H1 (cell line): ENCODE results near the gene TRAF3. TPM values are rescaled to one million over a fixed set of nuclear protein-coding genes. Genes with fewer than 3 reads are reported as not detected.

Experiments used
- CTCF ChIA-PET: fragments of 300-600 bp; sonication (Branson Sonifier 250); formaldehyde crosslinking; loops from one replicate; lab custom pipeline; 2021; ENCODE audit not compliant: partially characterized antibody; lab: Charles Lee
- POLR2A ChIA-PET: fragments of 300-600 bp; sonication (Branson Sonifier 250); formaldehyde crosslinking; loops from one replicate; lab custom pipeline; 2021; ENCODE audit warnings: inconsistent platforms; ENCODE audit not compliant: partially characterized antibody; lab: Charles Lee
- DNase-seq, 2 experiments: peaks; one replicate each; pipeline versions ENCODE4 v3.0.0 to v3.0.0-alpha.2; 2010 to 2022; ENCODE audit warnings: low spot score in 2 of 2, low read depth in 1 of 2, mixed read lengths in 1 of 2
- FAIRE-seq: peaks from 2 replicates; lab custom pipeline; 2011; peaks lifted over from hg19 to GRCh38; lab: Jason Lieb, UNC
- H2AFZ ChIP-seq: 2 replicates; pipeline ENCODE4 v1.8.1; 2012; ENCODE audit warnings: low read length, inconsistent platforms
- H2AK5ac ChIP-seq: 2 replicates; pipeline ENCODE4 v1.6.1; 2013; ENCODE audit warnings: low read depth, low read length
- H2BK120ac ChIP-seq: replicated peaks from 2 replicates; pipeline ENCODE3; 2013; ENCODE audit warnings: low read depth, low read length, inconsistent platforms
- H2BK12ac ChIP-seq: 2 replicates; pipeline ENCODE4 v1.6.1; 2013; ENCODE audit warnings: low read depth, low read length
- H2BK15ac ChIP-seq: 2 replicates; pipeline ENCODE4 v1.6.1; 2013; ENCODE audit warnings: low read length
- H2BK20ac ChIP-seq: 2 replicates; pipeline ENCODE4 v1.6.1; 2013; ENCODE audit warnings: low read length
- H2BK5ac ChIP-seq: 2 replicates; pipeline ENCODE4 v1.6.1; 2013; ENCODE audit warnings: low read depth, low read length
- H3K14ac ChIP-seq: 2 replicates; pipeline ENCODE4 v1.6.1; 2013; ENCODE audit warnings: inconsistent platforms; ENCODE audit not compliant: insufficient read length
- H3K18ac ChIP-seq: 2 replicates; pipeline ENCODE4 v1.6.1; 2013; ENCODE audit warnings: low read length; ENCODE audit errors: extremely low read depth
- H3K23ac ChIP-seq: 2 replicates; pipeline ENCODE4 v1.6.1; 2013; ENCODE audit warnings: inconsistent platforms; ENCODE audit not compliant: insufficient read length
- H3K23me2 ChIP-seq: 2 replicates; pipeline ENCODE4 v1.6.1; 2013; ENCODE audit warnings: low read depth, low read length
- H3K27ac ChIP-seq: 2 replicates; pipeline ENCODE4 v1.6.1; 2011; ENCODE audit warnings: low read depth, low read length, inconsistent platforms
- H3K27me3 ChIP-seq, 4 experiments: replicated peaks in 1 of 4; 1 replicate in 1 of 4; 2 replicates in 3 of 4; pipeline versions ENCODE4 v1.6.1 to v1.8.1; 2011 to 2013; ENCODE audit warnings: low read length in 3 of 4, mild to moderate bottlenecking in 3 of 4, inconsistent platforms in 2 of 4, mixed read lengths in 2 of 4, moderate library complexity in 1 of 4; ENCODE audit not compliant: control insufficient read depth in 3 of 4, insufficient read depth in 3 of 4; ENCODE audit errors: extremely low read depth in 1 of 4
- H3K36me3 ChIP-seq, 4 experiments: 2 replicates each; pipeline versions ENCODE4 v1.6.1 to v1.8.1; 2011 to 2013; ENCODE audit warnings: mild to moderate bottlenecking in 4 of 4, low read length in 3 of 4, moderate library complexity in 2 of 4, control low read depth in 1 of 4, inconsistent platforms in 1 of 4; ENCODE audit not compliant: insufficient read depth in 4 of 4, control insufficient read depth in 2 of 4
- H3K4ac ChIP-seq: replicated peaks from 2 replicates; pipeline ENCODE3; 2013; ENCODE audit warnings: low read length, low read depth, mixed read lengths, inconsistent platforms; ENCODE audit not compliant: insufficient read length
- H3K4me1 ChIP-seq, 4 experiments: replicated peaks in 1 of 4; 1 replicate in 1 of 4; 2 replicates in 3 of 4; pipeline versions ENCODE4 v1.6.1 to v1.8.1; 2011 to 2013; ENCODE audit warnings: low read length in 3 of 4, inconsistent platforms in 2 of 4, mixed read lengths in 1 of 4; ENCODE audit not compliant: insufficient read depth in 4 of 4, control insufficient read depth in 3 of 4
- H3K4me2 ChIP-seq, 2 experiments: 2 replicates each; pipeline versions ENCODE4 v1.6.1 to v1.8.1; 2011 to 2013; ENCODE audit warnings: low read depth in 2 of 2, low read length in 2 of 2, control low read depth in 1 of 2, inconsistent platforms in 1 of 2, mild to moderate bottlenecking in 1 of 2; ENCODE audit not compliant: insufficient read depth in 1 of 2
- H3K4me3 ChIP-seq, 4 experiments: fragments of 200-600, 300-600 bp in 1 of 4; sonication (generic), shearing (Covaris generic), sonication (Bioruptor Twin) in 1 of 4; 2 replicates each; pipeline versions ENCODE4 v1.5.1 to v1.8.1; 2011 to 2016; ENCODE audit warnings: low read length in 4 of 4, low read depth in 3 of 4, control low read depth in 2 of 4, inconsistent platforms in 2 of 4, mild to moderate bottlenecking in 2 of 4, mixed read lengths in 1 of 4, moderate library complexity in 1 of 4; ENCODE audit not compliant: insufficient read depth in 2 of 4; ENCODE audit errors: extremely low read depth in 1 of 4
- H3K56ac ChIP-seq: replicated peaks from 2 replicates; pipeline ENCODE3; 2013; ENCODE audit warnings: low read depth, mild to moderate bottlenecking, mixed read lengths, low read length, inconsistent platforms; ENCODE audit not compliant: insufficient read length
- H3K79me1 ChIP-seq: 2 replicates; pipeline ENCODE4 v1.6.1; 2013; ENCODE audit warnings: low read depth, low read length, control low read depth
- H3K79me2 ChIP-seq, 2 experiments: 2 replicates each; pipeline versions ENCODE4 v1.6.1 to v1.8.1; 2012 to 2013; ENCODE audit warnings: low read length in 2 of 2, mild to moderate bottlenecking in 2 of 2, inconsistent platforms in 1 of 2; ENCODE audit not compliant: insufficient read depth in 2 of 2, control insufficient read depth in 1 of 2
- H3K9ac ChIP-seq, 4 experiments: replicated peaks in 1 of 4; 1 replicate in 1 of 4; 2 replicates in 3 of 4; pipeline versions ENCODE4 v1.6.1 to v1.8.1; 2011 to 2013; ENCODE audit warnings: low read depth in 3 of 4, low read length in 3 of 4, control low read depth in 2 of 4, mild to moderate bottlenecking in 2 of 4, moderate library complexity in 2 of 4, inconsistent platforms in 1 of 4; ENCODE audit errors: extremely low read depth in 1 of 4
- H3K9me3 ChIP-seq, 2 experiments: 2 replicates each; pipeline versions ENCODE4 v1.6.1 to v1.8.1; 2012 to 2013; ENCODE audit warnings: mild to moderate bottlenecking in 2 of 2, moderate library complexity in 2 of 2, control low read depth in 1 of 2, inconsistent platforms in 1 of 2, low read depth in 1 of 2, low read length in 1 of 2, mixed read lengths in 1 of 2; ENCODE audit not compliant: insufficient read depth in 2 of 2
- H4K20me1 ChIP-seq, 2 experiments: replicated peaks in 1 of 2; 2 replicates each; pipeline versions ENCODE3 to v1.8.1; 2011 to 2013; ENCODE audit warnings: inconsistent platforms in 2 of 2, low read length in 2 of 2, mild to moderate bottlenecking in 1 of 2; ENCODE audit not compliant: insufficient read depth in 2 of 2, control insufficient read depth in 1 of 2
- H4K5ac ChIP-seq: 2 replicates; pipeline ENCODE4 v1.6.1; 2013; ENCODE audit warnings: low read length, low read depth, mixed read lengths, inconsistent platforms; ENCODE audit not compliant: insufficient read length
- H4K8ac ChIP-seq: 2 replicates; pipeline ENCODE4 v1.8.0; 2013; ENCODE audit warnings: mild to moderate bottlenecking, moderate library complexity, low read length, inconsistent platforms; ENCODE audit not compliant: insufficient read depth; ENCODE audit errors: extremely low read depth
- H4K91ac ChIP-seq: replicated peaks from 2 replicates; pipeline ENCODE3; 2013; ENCODE audit warnings: low read length, mixed read lengths, inconsistent platforms; ENCODE audit not compliant: insufficient read length
- BACH1 ChIP-seq: IDR thresholded peaks from 2 replicates; pipeline ENCODE4 v1.6.1; 2012; ENCODE audit warnings: low read length, improper control_type of control experiment
- EGR1 ChIP-seq: IDR thresholded peaks from 2 replicates; pipeline ENCODE4 v1.6.1; 2011; ENCODE audit warnings: low read depth, low read length, borderline replicate concordance
- GABPA ChIP-seq: IDR thresholded peaks from 2 replicates; pipeline ENCODE4 v1.6.1; 2011; ENCODE audit warnings: mild to moderate bottlenecking, low read length, moderate library complexity, borderline replicate concordance; ENCODE audit not compliant: insufficient read depth
- GTF2F1 ChIP-seq: IDR thresholded peaks from 2 replicates; pipeline ENCODE4 v1.6.1; 2012; ENCODE audit warnings: low read depth, low read length, improper control_type of control experiment, borderline replicate concordance
- KDM1A ChIP-seq: fragments of 200-600, 300-600 bp; sonication (generic); IDR thresholded peaks from 2 replicates; pipeline ENCODE4 v1.7.1; 2016; ENCODE audit warnings: mild to moderate bottlenecking, low read length, borderline replicate concordance
- POLR2AphosphoS5 ChIP-seq: IDR thresholded peaks from 2 replicates; pipeline ENCODE4 v1.6.1; 2011; ENCODE audit warnings: low read depth, low read length
- SAP30 ChIP-seq: fragments of 300-600 bp; sonication (generic); IDR thresholded peaks from 2 replicates; pipeline ENCODE4 v1.7.1; 2012; ENCODE audit warnings: low read length, moderate library complexity, mild to moderate bottlenecking, inconsistent platforms; ENCODE audit not compliant: insufficient read depth, insufficient replicate concordance
- SRF ChIP-seq: IDR thresholded peaks from 2 replicates; pipeline ENCODE4 v1.6.1; 2011; ENCODE audit warnings: mild to moderate bottlenecking, low read depth, low read length, moderate library complexity
- TAF1 ChIP-seq: IDR thresholded peaks from 2 replicates; pipeline ENCODE4 v1.6.1; 2011; ENCODE audit warnings: mild to moderate bottlenecking, low read depth, low read length
- TBP ChIP-seq: IDR thresholded peaks from 2 replicates; pipeline ENCODE4 v1.6.1; 2011; ENCODE audit warnings: low read depth, low read length, improper control_type of control experiment
- ZNF274 ChIP-seq: IDR thresholded peaks from 2 replicates; pipeline ENCODE4 v1.7.0; 2012; ENCODE audit warnings: low read length, borderline replicate concordance; ENCODE audit errors: extremely low read depth
- whole genome bisulfite sequencing, 2 experiments: shearing (Covaris generic) in 1 of 2; methylation state at CpG; one replicate each; pipeline versions ENCODE4 v1.1.6 to v1.1.7; 2013 to 2015; ENCODE audit warnings: low lambda C conversion rate in 2 of 2, mixed read lengths in 2 of 2, inconsistent platforms in 1 of 2, low coverage in 1 of 2, missing lambda C conversion rate in 1 of 2; ENCODE audit not compliant: insufficient replicate concordance in 2 of 2, insufficient coverage in 1 of 2, insufficient read length in 1 of 2; ENCODE audit errors: extremely low coverage in 1 of 2, missing lambda C conversion rate in 1 of 2; 5-methylcytosine and 5-hydroxymethylcytosine counted together
- polyA plus RNA-seq, 7 experiments: library from polyadenylated mRNA; depleted of rRNA in 3 of 7; stranded (reverse) in 5 of 7; unstranded in 2 of 7; fragments of >200 nt in 5 of 7; fragments of 200-250 nt in 2 of 7; gene quantifications; 1 replicate in 5 of 7; 2 replicates in 1 of 7; 4 replicates in 1 of 7; pipeline versions ENCODE4 v1.2.1 to v1.2.3, GENCODE V29; 2011 to 2013; ENCODE audit warnings: missing spikeins in 2 of 7, mixed read lengths in 2 of 7
- total RNA-seq: library from RNA; stranded (reverse); fragmentation: NEBNext Ultra II Directional; extraction: Animal tissue kit (Norgen Biotek cat#: 25700); gene quantifications from 2 replicates; pipeline ENCODE4 v1.2.1, GENCODE V29; 2021

The TRAF3 gene
- total and polyA plus RNA-seq, 2 of the 8 experiments (the other 6 are each of a cell fraction or from before 2014, with no cell fraction given), result 5.8 to 12.1 TPM

GRCh38 chr14:102731871-102732800, 45.1 kb upstream of the TRAF3 start:
- 80% methylated on average over 13 of the region's 13 CpGs; no CpG with 5 or more reads in 1 of the 2 experiments for WGBS, 2 experiments
- Histone ChIP-seq H4K8ac (no peak overlapping the region), H2BK120ac (no peak overlapping the region), H3K79me1 (0 out of 2 replicates have a peak, but pooled peaks cover 2% of the 10 kb centered on the region), H3K18ac (0 out of 2 replicates have a peak overlapping the region, but pooled peaks have one; percentile 13), H4K91ac (no peak overlapping the region), H3K56ac (no peak overlapping the region), H3K79me2 (no peaks in the 10 kb centered on the region), H2BK15ac (no peak overlapping the region), H3K4me3 (no peak overlapping the region), H2BK20ac (no peak overlapping the region), H3K9ac (no peak overlapping the region), H3K23me2 (no peaks in the 10 kb centered on the region), H3K27ac (no peak overlapping the region), H3K4me1 (peaks cover 0 to 4% (median 0%) of the 10 kb centered on the region in 4 experiments; a peak in 2 of 7 replicates), H3K27me3 (no peaks in the 10 kb centered on the region), H3K14ac (no peak overlapping the region), H3K4ac (no peak overlapping the region), H2AFZ (no peak overlapping the region), H4K5ac (no peak overlapping the region), H2BK12ac (no peak overlapping the region), H3K9me3 (no peaks in the 10 kb centered on the region), H2BK5ac (no peak overlapping the region; the same call in 1 of the 2 replicates), H3K23ac (no peak overlapping the region), H3K36me3 (peaks cover 0 to 21% (median 7%) of the 10 kb centered on the region in 4 experiments; a peak in 4 of 8 replicates), H3K4me2 (no peak overlapping the region), H2AK5ac (no peak overlapping the region), H4K20me1 (no peaks in the 10 kb centered on the region)
- ChIA-PET CTCF (interaction anchor here (0.6 to 3.8 kb wide), 15 partner anchors 9 to 192 kb away, joined by 3 to 19 read pairs (median 4); no protein-coding TSS in a partner anchor), POLR2A (no interaction called here)
- DNase-seq, result peak in 1 of 2 experiments; percentile 50
- FAIRE-seq, result no peak
- no peak for TF ChIP-seq TBP
- no peak for TF ChIP-seq SRF
- no peak for TF ChIP-seq POLR2AphosphoS5
- TF ChIP-seq GTF2F1, result no peak
- no peak for TF ChIP-seq TAF1
- no peak for TF ChIP-seq BACH1
- no peak for TF ChIP-seq EGR1
- TF ChIP-seq GABPA, result no peak
- no peak for TF ChIP-seq KDM1A
- TF ChIP-seq SAP30, result no peak
- TF ChIP-seq ZNF274, result no peak
